H9 (cell line): ENCODE measurements around the gene ITGA1. TPM values are rescaled to one million over a fixed set of nuclear protein-coding genes. Genes with fewer than 3 reads are reported as not detected.

Experiments
- DNase-seq: peaks from one replicate; pipeline ENCODE4 v3.0.0-alpha.2; 2017
- H2AFZ ChIP-seq: one replicate; pipeline ENCODE4 v1.6.1; 2013; ENCODE audit warnings: mild to moderate bottlenecking, low read length, control low read depth, moderate library complexity
- H2AK5ac ChIP-seq: 2 replicates; pipeline ENCODE4 v1.6.1; 2013; ENCODE audit warnings: low read length, control low read depth, mixed read lengths; ENCODE audit not compliant: insufficient read length
- H2BK120ac ChIP-seq: one replicate; pipeline ENCODE4 v1.6.1; 2013; ENCODE audit warnings: low read depth, mild to moderate bottlenecking, low read length, control low read depth, inconsistent platforms; ENCODE audit not compliant: poor library complexity, severe bottlenecking
- H2BK12ac ChIP-seq: 2 replicates; pipeline ENCODE4 v1.6.1; 2013; ENCODE audit warnings: low read length, control low read depth, mixed read lengths, low read depth; ENCODE audit not compliant: insufficient read length
- H2BK15ac ChIP-seq: 2 replicates; pipeline ENCODE4 v1.6.1; 2013; ENCODE audit warnings: low read depth, low read length, control low read depth
- H2BK20ac ChIP-seq: one replicate; pipeline ENCODE4 v1.6.1; 2013; ENCODE audit warnings: low read depth, mild to moderate bottlenecking, low read length, control low read depth, inconsistent platforms; ENCODE audit not compliant: poor library complexity, severe bottlenecking
- H2BK5ac ChIP-seq: 2 replicates; pipeline ENCODE4 v1.6.1; 2013; ENCODE audit warnings: low read length, control low read depth, mixed read lengths; ENCODE audit not compliant: insufficient read length
- H3K14ac ChIP-seq: 2 replicates; pipeline ENCODE4 v1.6.1; 2013; ENCODE audit warnings: low read length, control low read depth; ENCODE audit not compliant: insufficient read depth
- H3K18ac ChIP-seq: 2 replicates; pipeline ENCODE4 v1.6.1; 2013; ENCODE audit warnings: low read depth, mild to moderate bottlenecking, mixed read lengths, low read length, control low read depth; ENCODE audit not compliant: insufficient read length
- H3K23ac ChIP-seq: 2 replicates; pipeline ENCODE4 v1.6.1; 2013; ENCODE audit warnings: low read length, control low read depth, mixed read lengths, low read depth; ENCODE audit not compliant: insufficient read length
- H3K23me2 ChIP-seq: 2 replicates; pipeline ENCODE4 v1.6.1; 2013; ENCODE audit warnings: low read depth, mild to moderate bottlenecking, mixed read lengths, low read length, control low read depth; ENCODE audit not compliant: insufficient read length, poor library complexity, severe bottlenecking
- H3K27ac ChIP-seq: 2 replicates; pipeline ENCODE4 v1.5.1; 2013; ENCODE audit warnings: low read length, control low read depth, mixed read lengths, low read depth; ENCODE audit not compliant: insufficient read length
- H3K27me3 ChIP-seq: 2 replicates; pipeline ENCODE4 v1.6.1; 2013; ENCODE audit warnings: low read length, control low read depth, inconsistent platforms; ENCODE audit not compliant: insufficient read depth
- H3K4ac ChIP-seq: 2 replicates; pipeline ENCODE4 v1.6.1; 2013; ENCODE audit warnings: low read depth, mild to moderate bottlenecking, control low read depth, inconsistent platforms, low read length, moderate library complexity
- H3K4me1 ChIP-seq: 2 replicates; pipeline ENCODE4 v1.6.1; 2013; ENCODE audit warnings: low read length, control low read depth, inconsistent platforms; ENCODE audit not compliant: insufficient read depth
- H3K4me2 ChIP-seq: 2 replicates; pipeline ENCODE4 v1.6.1; 2013; ENCODE audit warnings: low read length, control low read depth, mixed read lengths; ENCODE audit not compliant: insufficient read length, insufficient read depth
- H3K56ac ChIP-seq: 2 replicates; pipeline ENCODE4 v1.6.1; 2013; ENCODE audit warnings: low read depth, mild to moderate bottlenecking, mixed read lengths, low read length, control low read depth; ENCODE audit not compliant: insufficient read length
- H3K79me1 ChIP-seq: 2 replicates; pipeline ENCODE4 v1.6.1; 2013; ENCODE audit warnings: low read depth, mild to moderate bottlenecking, moderate library complexity, low read length, control low read depth, inconsistent platforms; ENCODE audit not compliant: insufficient read depth, poor library complexity, severe bottlenecking
- H3K79me2 ChIP-seq: 2 replicates; pipeline ENCODE4 v1.6.1; 2013; ENCODE audit warnings: low read length, control low read depth, inconsistent platforms; ENCODE audit not compliant: insufficient read depth
- H3K9ac ChIP-seq: 2 replicates; pipeline ENCODE4 v1.6.1; 2013; ENCODE audit warnings: low read length, control low read depth, mixed read lengths; ENCODE audit not compliant: insufficient read length; ENCODE audit errors: extremely low read depth
- H3K9me3 ChIP-seq: one replicate; pipeline ENCODE4 v1.6.1; 2013; ENCODE audit warnings: low read depth, low read length, inconsistent platforms; ENCODE audit not compliant: control insufficient read depth
- H3T11ph ChIP-seq: one replicate; pipeline ENCODE4 v1.6.1; 2013; ENCODE audit warnings: mild to moderate bottlenecking, low read length, control low read depth, inconsistent platforms
- H4K20me1 ChIP-seq: one replicate; pipeline ENCODE4 v1.6.1; 2013; ENCODE audit not compliant: control insufficient read depth, insufficient read length, insufficient read depth
- H4K5ac ChIP-seq: 2 replicates; pipeline ENCODE4 v1.6.1; 2013; ENCODE audit warnings: low read depth, mild to moderate bottlenecking, mixed read lengths, low read length, control low read depth; ENCODE audit not compliant: insufficient read length
- H4K8ac ChIP-seq: replicated peaks from 2 replicates; pipeline ENCODE4 v1.6.1; 2013; ENCODE audit warnings: low read length, control low read depth, mixed read lengths, low read depth; ENCODE audit not compliant: insufficient read length
- H4K91ac ChIP-seq: 2 replicates; pipeline ENCODE4 v1.6.1; 2013; ENCODE audit warnings: low read depth, mild to moderate bottlenecking, moderate library complexity, mixed read lengths, low read length, control low read depth; ENCODE audit not compliant: insufficient read length
- H3K27ac Mint-ChIP-seq, 3 experiments: 2 replicates in 2 of 3; 3 replicates in 1 of 3; pipeline ENCODE4 v1.8.0; 2020 to 2021; ENCODE audit warnings: mixed read lengths in 3 of 3, mild to moderate bottlenecking in 1 of 3, moderate library complexity in 1 of 3
- H3K27me3 Mint-ChIP-seq: 2 replicates; pipeline ENCODE4 v1.8.0; 2021; ENCODE audit warnings: low read depth, mild to moderate bottlenecking, moderate library complexity, mixed read lengths
- H3K36me3 Mint-ChIP-seq, 3 experiments: 2 replicates in 2 of 3; 3 replicates in 1 of 3; pipeline ENCODE4 v1.8.0; 2020 to 2021; ENCODE audit warnings: low read depth in 3 of 3, mixed read lengths in 3 of 3; ENCODE audit not compliant: insufficient read depth in 1 of 3
- H3K4me1 Mint-ChIP-seq, 2 experiments: 2 replicates each; pipeline ENCODE4 v1.8.0; 2020; ENCODE audit warnings: mixed read lengths in 2 of 2
- H3K4me3 Mint-ChIP-seq, 2 experiments: 2 replicates in 1 of 2; 3 replicates in 1 of 2; pipeline ENCODE4 v1.8.0; 2020 to 2021; ENCODE audit warnings: mild to moderate bottlenecking in 2 of 2, mixed read lengths in 2 of 2, moderate library complexity in 1 of 2
- H3K9me3 Mint-ChIP-seq, 2 experiments: 2 replicates in 1 of 2; 3 replicates in 1 of 2; pipeline ENCODE4 v1.8.0; 2020; ENCODE audit warnings: mild to moderate bottlenecking in 2 of 2, mixed read lengths in 2 of 2, moderate library complexity in 1 of 2
- WGBS: extraction: QIAGEN DNeasy Blood & Tissue Kit; methylation state at CpG from one replicate; pipeline ENCODE4 v1.1.7; 2013; ENCODE audit warnings: missing lambda C conversion rate, low lambda C conversion rate, mixed read lengths; ENCODE audit not compliant: insufficient read length; ENCODE audit errors: extremely low coverage; 5-methylcytosine and 5-hydroxymethylcytosine counted together
- total RNA-seq: library from RNA; stranded (reverse); gene quantifications from 2 replicates; pipeline ENCODE4 v1.2.1, GENCODE V29; 2021
- TF ChIP-seq, protein P1 (sequence below): fragments of 200-600 bp; sonication (generic); conservative IDR thresholded peaks from 3 replicates; pipeline ENCODE4 v1.8.0; 2021; ENCODE audit warnings: antibody characterized with exemption, mild to moderate bottlenecking

The ITGA1 gene
- total RNA-seq, 1 experiment from 2014 or later, result 3.9 TPM

DNA sequence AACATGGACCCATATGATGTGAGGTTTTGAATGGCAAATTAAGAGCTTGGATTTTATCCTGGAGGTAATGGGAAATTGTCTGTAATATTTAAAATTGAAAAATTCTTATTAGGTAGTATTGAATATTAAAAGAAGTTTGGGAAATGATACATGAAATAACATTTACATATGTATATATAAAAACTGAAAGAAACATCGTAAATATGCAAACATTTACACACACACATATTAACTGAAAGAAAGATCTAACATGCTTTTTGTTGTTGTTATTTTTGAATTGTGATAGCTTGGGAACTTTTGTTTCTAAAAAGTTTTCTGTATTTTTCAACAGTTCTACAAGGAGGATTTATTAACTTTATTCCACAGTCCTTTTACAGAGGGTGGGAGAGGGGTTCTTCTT, 118.6 kb downstream of the ITGA1 start:
- Histone ChIP-seq H3K23me2 (no peaks in the 10 kb centered on the region), H3K14ac (no peak overlapping the region), H2BK20ac (no peak overlapping the region), H4K91ac (no peak overlapping the region), H2BK5ac (no peak overlapping the region), H3K56ac (no peak overlapping the region), H3K23ac (no peak overlapping the region), H2BK15ac (no peak overlapping the region), H3K27me3 (no peaks in the 10 kb centered on the region), H4K20me1 (no peaks in the 10 kb centered on the region), H2AK5ac (no peak overlapping the region), H3K4me1 (no peaks in the 10 kb centered on the region), H3K27ac (no peak overlapping the region), H2BK12ac (no peak overlapping the region), H3K4me2 (no peak overlapping the region), H3K79me1 (no peaks in the 10 kb centered on the region), H3K9ac (no peak overlapping the region), H3K79me2 (no peaks in the 10 kb centered on the region), H2BK120ac (no peak overlapping the region), H3K9me3 (no peaks in the 10 kb centered on the region), H2AFZ (no peak overlapping the region), H3K4ac (no peak overlapping the region), H3T11ph (no peak overlapping the region), H3K18ac (no peak overlapping the region), H4K5ac (no peak overlapping the region), H4K8ac (no peak overlapping the region)
- no peak overlapping the region for H3K27ac Mint-ChIP-seq
- H3K4me3 Mint-ChIP-seq, result no peak overlapping the region
- H3K4me1 Mint-ChIP-seq, result no peaks in the 10 kb centered on the region
- no peak for DNase-seq
- no CpG with 5 or more reads among the region's 1 CpG for WGBS
- no peaks in the 10 kb centered on the region; a peak in 1 of 5 replicates for H3K9me3 Mint-ChIP-seq
- no peaks in the 10 kb centered on the region for H3K36me3 Mint-ChIP-seq
- H3K27me3 Mint-ChIP-seq, result no peaks in the 10 kb centered on the region
- TF ChIP-seq, protein P1, sequence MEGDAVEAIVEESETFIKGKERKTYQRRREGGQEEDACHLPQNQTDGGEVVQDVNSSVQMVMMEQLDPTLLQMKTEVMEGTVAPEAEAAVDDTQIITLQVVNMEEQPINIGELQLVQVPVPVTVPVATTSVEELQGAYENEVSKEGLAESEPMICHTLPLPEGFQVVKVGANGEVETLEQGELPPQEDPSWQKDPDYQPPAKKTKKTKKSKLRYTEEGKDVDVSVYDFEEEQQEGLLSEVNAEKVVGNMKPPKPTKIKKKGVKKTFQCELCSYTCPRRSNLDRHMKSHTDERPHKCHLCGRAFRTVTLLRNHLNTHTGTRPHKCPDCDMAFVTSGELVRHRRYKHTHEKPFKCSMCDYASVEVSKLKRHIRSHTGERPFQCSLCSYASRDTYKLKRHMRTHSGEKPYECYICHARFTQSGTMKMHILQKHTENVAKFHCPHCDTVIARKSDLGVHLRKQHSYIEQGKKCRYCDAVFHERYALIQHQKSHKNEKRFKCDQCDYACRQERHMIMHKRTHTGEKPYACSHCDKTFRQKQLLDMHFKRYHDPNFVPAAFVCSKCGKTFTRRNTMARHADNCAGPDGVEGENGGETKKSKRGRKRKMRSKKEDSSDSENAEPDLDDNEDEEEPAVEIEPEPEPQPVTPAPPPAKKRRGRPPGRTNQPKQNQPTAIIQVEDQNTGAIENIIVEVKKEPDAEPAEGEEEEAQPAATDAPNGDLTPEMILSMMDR, result no peak
